Measurements from ENCODE around the gene LIX1.

Gene LIX1

DNA sequence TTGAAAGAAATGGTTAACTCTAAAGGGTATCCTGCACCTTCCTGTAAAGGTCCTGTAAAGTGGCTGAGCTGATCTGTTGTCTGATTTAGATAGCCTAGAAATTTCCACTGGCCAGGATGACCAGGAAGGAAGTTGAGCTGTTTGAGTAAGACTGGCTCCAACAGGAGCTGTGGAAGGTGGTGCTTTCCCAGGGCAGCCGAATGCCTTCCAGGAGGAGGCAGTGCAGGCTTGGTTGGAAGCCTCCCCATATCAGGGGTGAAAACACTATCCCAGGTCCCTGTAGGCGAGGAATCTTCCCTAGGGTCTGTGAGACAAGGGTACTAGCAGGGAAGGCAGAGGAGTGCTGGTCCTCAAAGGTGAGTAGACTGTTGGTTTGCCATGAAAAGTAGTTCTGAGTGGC, 98.4 kb downstream of the LIX1 start:
- Histone ChIP-seq H3K4me1 (ENCODE audit: control insufficient read depth, insufficient read depth, low read length) (no peaks in the 10 kb centered on the region), H3K4me3 (ENCODE audit: low read depth, low read length) (no peak overlapping the region), H3K9me3 (ENCODE audit: control insufficient read depth, insufficient read depth, low read depth, low read length) (no peaks in the 10 kb centered on the region), H3K27ac (ENCODE audit: extremely low read depth, low read depth, low read length) (no peak overlapping the region), H3K36me3 (ENCODE audit: control insufficient read depth in 2 of 2, insufficient read depth in 1 of 2, low read length in 2 of 2) (no peaks in the 10 kb centered on the region)
- TF ChIP-seq, protein P1, sequence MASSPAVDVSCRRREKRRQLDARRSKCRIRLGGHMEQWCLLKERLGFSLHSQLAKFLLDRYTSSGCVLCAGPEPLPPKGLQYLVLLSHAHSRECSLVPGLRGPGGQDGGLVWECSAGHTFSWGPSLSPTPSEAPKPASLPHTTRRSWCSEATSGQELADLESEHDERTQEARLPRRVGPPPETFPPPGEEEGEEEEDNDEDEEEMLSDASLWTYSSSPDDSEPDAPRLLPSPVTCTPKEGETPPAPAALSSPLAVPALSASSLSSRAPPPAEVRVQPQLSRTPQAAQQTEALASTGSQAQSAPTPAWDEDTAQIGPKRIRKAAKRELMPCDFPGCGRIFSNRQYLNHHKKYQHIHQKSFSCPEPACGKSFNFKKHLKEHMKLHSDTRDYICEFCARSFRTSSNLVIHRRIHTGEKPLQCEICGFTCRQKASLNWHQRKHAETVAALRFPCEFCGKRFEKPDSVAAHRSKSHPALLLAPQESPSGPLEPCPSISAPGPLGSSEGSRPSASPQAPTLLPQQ (tag by site-specific recombination; IDR thresholded peaks at IDR 0.05): no peak
- TF ChIP-seq ZNF514 (tag by site-specific recombination; IDR thresholded peaks at IDR 0.05): no peak
- no peak for TF ChIP-seq ZNF112 (tag by site-specific recombination; IDR thresholded peaks at IDR 0.05)
- TF ChIP-seq, protein P2, sequence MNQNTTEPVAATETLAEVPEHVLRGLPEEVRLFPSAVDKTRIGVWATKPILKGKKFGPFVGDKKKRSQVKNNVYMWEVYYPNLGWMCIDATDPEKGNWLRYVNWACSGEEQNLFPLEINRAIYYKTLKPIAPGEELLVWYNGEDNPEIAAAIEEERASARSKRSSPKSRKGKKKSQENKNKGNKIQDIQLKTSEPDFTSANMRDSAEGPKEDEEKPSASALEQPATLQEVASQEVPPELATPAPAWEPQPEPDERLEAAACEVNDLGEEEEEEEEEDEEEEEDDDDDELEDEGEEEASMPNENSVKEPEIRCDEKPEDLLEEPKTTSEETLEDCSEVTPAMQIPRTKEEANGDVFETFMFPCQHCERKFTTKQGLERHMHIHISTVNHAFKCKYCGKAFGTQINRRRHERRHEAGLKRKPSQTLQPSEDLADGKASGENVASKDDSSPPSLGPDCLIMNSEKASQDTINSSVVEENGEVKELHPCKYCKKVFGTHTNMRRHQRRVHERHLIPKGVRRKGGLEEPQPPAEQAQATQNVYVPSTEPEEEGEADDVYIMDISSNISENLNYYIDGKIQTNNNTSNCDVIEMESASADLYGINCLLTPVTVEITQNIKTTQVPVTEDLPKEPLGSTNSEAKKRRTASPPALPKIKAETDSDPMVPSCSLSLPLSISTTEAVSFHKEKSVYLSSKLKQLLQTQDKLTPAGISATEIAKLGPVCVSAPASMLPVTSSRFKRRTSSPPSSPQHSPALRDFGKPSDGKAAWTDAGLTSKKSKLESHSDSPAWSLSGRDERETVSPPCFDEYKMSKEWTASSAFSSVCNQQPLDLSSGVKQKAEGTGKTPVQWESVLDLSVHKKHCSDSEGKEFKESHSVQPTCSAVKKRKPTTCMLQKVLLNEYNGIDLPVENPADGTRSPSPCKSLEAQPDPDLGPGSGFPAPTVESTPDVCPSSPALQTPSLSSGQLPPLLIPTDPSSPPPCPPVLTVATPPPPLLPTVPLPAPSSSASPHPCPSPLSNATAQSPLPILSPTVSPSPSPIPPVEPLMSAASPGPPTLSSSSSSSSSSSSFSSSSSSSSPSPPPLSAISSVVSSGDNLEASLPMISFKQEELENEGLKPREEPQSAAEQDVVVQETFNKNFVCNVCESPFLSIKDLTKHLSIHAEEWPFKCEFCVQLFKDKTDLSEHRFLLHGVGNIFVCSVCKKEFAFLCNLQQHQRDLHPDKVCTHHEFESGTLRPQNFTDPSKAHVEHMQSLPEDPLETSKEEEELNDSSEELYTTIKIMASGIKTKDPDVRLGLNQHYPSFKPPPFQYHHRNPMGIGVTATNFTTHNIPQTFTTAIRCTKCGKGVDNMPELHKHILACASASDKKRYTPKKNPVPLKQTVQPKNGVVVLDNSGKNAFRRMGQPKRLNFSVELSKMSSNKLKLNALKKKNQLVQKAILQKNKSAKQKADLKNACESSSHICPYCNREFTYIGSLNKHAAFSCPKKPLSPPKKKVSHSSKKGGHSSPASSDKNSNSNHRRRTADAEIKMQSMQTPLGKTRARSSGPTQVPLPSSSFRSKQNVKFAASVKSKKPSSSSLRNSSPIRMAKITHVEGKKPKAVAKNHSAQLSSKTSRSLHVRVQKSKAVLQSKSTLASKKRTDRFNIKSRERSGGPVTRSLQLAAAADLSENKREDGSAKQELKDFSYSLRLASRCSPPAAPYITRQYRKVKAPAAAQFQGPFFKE (tag by site-specific recombination; IDR thresholded peaks at IDR 0.05; ENCODE audit: borderline replicate concordance): no peak
- TF ChIP-seq GFI1B (tag by site-specific recombination; IDR thresholded peaks at IDR 0.05): no peak
- TF ChIP-seq, protein P3, sequence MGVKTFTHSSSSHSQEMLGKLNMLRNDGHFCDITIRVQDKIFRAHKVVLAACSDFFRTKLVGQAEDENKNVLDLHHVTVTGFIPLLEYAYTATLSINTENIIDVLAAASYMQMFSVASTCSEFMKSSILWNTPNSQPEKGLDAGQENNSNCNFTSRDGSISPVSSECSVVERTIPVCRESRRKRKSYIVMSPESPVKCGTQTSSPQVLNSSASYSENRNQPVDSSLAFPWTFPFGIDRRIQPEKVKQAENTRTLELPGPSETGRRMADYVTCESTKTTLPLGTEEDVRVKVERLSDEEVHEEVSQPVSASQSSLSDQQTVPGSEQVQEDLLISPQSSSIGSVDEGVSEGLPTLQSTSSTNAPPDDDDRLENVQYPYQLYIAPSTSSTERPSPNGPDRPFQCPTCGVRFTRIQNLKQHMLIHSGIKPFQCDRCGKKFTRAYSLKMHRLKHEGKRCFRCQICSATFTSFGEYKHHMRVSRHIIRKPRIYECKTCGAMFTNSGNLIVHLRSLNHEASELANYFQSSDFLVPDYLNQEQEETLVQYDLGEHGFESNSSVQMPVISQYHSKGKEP (tag by site-specific recombination; IDR thresholded peaks at IDR 0.05): no peak
- TF ChIP-seq, protein P4, sequence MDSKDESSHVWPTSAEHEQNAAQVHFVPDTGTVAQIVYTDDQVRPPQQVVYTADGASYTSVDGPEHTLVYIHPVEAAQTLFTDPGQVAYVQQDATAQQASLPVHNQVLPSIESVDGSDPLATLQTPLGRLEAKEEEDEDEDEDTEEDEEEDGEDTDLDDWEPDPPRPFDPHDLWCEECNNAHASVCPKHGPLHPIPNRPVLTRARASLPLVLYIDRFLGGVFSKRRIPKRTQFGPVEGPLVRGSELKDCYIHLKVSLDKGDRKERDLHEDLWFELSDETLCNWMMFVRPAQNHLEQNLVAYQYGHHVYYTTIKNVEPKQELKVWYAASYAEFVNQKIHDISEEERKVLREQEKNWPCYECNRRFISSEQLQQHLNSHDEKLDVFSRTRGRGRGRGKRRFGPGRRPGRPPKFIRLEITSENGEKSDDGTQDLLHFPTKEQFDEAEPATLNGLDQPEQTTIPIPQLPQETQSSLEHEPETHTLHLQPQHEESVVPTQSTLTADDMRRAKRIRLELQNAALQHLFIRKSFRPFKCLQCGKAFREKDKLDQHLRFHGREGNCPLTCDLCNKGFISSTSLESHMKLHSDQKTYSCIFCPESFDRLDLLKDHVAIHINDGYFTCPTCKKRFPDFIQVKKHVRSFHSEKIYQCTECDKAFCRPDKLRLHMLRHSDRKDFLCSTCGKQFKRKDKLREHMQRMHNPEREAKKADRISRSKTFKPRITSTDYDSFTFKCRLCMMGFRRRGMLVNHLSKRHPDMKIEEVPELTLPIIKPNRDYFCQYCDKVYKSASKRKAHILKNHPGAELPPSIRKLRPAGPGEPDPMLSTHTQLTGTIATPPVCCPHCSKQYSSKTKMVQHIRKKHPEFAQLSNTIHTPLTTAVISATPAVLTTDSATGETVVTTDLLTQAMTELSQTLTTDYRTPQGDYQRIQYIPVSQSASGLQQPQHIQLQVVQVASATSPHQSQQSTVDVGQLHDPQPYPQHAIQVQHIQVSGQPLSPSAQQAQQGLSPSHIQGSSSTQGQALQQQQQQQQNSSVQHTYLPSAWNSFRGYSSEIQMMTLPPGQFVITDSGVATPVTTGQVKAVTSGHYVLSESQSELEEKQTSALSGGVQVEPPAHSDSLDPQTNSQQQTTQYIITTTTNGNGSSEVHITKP (tag by site-specific recombination; IDR thresholded peaks at IDR 0.05): no peak
- no peak for TF ChIP-seq MYNN (tag by site-specific recombination; IDR thresholded peaks at IDR 0.05; ENCODE audit: borderline replicate concordance)
- TF ChIP-seq EGR2 (tag by site-specific recombination; IDR thresholded peaks at IDR 0.05; ENCODE audit: low read depth): no peak
- no peak for TF ChIP-seq ZNF776 (tag by site-specific recombination; IDR thresholded peaks at IDR 0.05; ENCODE audit: borderline replicate concordance)
- TF ChIP-seq, protein P5, sequence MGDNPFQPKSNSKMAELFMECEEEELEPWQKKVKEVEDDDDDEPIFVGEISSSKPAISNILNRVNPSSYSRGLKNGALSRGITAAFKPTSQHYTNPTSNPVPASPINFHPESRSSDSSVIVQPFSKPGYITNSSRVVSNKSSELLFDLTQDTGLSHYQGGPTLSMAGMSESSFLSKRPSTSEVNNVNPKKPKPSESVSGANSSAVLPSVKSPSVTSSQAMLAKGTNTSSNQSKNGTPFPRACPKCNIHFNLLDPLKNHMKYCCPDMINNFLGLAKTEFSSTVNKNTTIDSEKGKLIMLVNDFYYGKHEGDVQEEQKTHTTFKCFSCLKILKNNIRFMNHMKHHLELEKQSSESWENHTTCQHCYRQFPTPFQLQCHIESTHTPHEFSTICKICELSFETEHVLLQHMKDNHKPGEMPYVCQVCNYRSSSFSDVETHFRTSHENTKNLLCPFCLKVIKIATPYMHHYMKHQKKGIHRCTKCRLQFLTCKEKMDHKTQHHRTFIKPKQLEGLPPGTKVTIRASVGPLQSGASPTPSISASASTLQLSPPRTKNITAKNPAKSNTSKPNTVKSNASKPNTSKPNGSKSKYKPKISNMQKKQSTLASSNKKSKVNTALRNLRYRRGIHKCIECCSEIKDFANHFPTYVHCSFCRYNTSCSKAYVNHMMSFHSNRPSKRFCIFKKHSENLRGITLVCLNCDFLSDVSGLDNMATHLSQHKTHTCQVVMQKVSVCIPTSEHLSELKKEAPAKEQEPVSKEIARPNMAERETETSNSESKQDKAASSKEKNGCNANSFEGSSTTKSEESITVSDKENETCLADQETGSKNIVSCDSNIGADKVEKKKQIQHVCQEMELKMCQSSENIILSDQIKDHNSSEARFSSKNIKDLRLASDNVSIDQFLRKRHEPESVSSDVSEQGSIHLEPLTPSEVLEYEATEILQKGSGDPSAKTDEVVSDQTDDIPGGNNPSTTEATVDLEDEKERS (tag by site-specific recombination; IDR thresholded peaks at IDR 0.05): no peak
- TF ChIP-seq, protein P6, sequence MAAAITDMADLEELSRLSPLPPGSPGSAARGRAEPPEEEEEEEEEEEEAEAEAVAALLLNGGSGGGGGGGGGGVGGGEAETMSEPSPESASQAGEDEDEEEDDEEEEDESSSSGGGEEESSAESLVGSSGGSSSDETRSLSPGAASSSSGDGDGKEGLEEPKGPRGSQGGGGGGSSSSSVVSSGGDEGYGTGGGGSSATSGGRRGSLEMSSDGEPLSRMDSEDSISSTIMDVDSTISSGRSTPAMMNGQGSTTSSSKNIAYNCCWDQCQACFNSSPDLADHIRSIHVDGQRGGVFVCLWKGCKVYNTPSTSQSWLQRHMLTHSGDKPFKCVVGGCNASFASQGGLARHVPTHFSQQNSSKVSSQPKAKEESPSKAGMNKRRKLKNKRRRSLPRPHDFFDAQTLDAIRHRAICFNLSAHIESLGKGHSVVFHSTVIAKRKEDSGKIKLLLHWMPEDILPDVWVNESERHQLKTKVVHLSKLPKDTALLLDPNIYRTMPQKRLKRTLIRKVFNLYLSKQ (tag by site-specific recombination; IDR thresholded peaks at IDR 0.05; ENCODE audit: borderline replicate concordance): no peak
- no peak for TF ChIP-seq OVOL3 (tag by site-specific recombination; IDR thresholded peaks at IDR 0.05)
- no peak for TF ChIP-seq ZNF157 (tag by site-specific recombination; IDR thresholded peaks at IDR 0.05)
- TF ChIP-seq ZNF561 (tag by site-specific recombination; IDR thresholded peaks at IDR 0.05; ENCODE audit: borderline replicate concordance): no peak
- no peak for TF ChIP-seq ZNF677 (tag by site-specific recombination; IDR thresholded peaks at IDR 0.05)
- TF ChIP-seq, protein P7, sequence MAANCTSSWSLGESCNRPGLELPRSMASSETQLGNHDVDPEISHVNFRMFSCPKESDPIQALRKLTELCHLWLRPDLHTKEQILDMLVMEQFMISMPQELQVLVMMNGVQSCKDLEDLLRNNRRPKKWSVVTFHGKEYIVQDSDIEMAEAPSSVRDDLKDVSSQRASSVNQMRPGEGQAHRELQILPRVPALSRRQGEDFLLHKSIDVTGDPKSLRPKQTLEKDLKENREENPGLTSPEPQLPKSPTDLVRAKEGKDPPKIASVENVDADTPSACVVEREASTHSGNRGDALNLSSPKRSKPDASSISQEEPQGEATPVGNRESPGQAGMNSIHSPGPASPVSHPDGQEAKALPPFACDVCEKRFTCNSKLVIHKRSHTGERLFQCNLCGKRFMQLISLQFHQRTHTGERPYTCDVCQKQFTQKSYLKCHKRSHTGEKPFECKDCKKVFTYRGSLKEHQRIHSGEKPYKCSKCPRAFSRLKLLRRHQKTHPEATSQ (tag by site-specific recombination; IDR thresholded peaks at IDR 0.05): no peak
- TF ChIP-seq TRIM28 (IDR thresholded peaks at IDR 0.05; ENCODE audit: borderline replicate concordance, low read length): no peak
- TF ChIP-seq ZNF24 (tag by site-specific recombination; IDR thresholded peaks at IDR 0.05): no peak
- ChIA-PET POLR2A (no interaction called here), CTCF (interaction anchor here (0.5 to 4.2 kb wide), 12 partner anchors 17 to 1752 kb away, joined by 3 to 28 read pairs (median 5); partner anchors contain the start of gene LIX1)
